ENCODE results near the gene ABHD8. TPM values are rescaled to one million over a fixed set of nuclear protein-coding genes. Genes with fewer than 3 reads are reported as not detected.

The ABHD8 gene
- total and polyA plus RNA-seq, 2 of the 13 experiments (the other 11 are each of a cell fraction or from before 2014, with no cell fraction given) = 6.3 to 7.2 TPM

DNA sequence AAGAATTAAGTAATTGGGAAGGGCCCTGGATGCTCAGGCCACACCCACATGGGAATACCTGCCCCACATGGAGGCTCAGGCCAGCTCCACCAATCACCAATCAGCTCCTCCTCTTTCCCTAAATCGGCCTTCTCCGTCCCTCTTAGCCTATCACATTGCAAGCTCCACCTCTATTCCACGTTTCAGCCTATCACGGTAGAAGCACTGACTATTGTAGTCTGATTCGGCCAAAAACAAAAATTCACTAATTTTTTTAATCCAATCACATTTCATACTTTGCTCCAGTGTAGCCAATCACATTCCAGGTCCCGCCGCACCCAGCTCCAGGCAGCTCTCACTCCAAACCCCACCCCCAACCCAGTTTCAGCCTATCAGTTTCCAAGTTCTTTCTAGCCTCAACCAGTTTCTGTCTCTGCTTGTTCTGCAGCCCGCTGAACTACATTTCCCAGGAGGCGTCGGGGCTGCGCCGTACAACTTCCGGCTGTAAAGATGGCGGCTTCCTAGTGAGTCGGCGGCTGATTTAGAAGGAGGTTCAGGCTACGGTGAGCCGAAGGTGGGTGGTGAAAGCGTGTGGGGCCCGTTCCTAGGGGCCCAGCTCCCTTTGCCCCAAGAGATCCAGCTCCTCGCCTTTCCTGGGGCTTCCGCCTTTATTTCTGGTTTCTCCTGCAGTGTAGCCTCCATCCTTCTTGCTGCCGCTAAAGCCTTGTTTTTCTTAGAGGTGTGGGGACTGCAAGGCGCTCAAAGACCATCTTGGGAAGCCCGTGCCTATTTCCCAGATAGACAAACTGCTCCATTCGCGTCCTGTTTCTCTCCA lies 36.0 kb downstream of the ABHD8 start, which contains the start of gene BABAM1 (continued):
- TF ChIP-seq, protein P1, sequence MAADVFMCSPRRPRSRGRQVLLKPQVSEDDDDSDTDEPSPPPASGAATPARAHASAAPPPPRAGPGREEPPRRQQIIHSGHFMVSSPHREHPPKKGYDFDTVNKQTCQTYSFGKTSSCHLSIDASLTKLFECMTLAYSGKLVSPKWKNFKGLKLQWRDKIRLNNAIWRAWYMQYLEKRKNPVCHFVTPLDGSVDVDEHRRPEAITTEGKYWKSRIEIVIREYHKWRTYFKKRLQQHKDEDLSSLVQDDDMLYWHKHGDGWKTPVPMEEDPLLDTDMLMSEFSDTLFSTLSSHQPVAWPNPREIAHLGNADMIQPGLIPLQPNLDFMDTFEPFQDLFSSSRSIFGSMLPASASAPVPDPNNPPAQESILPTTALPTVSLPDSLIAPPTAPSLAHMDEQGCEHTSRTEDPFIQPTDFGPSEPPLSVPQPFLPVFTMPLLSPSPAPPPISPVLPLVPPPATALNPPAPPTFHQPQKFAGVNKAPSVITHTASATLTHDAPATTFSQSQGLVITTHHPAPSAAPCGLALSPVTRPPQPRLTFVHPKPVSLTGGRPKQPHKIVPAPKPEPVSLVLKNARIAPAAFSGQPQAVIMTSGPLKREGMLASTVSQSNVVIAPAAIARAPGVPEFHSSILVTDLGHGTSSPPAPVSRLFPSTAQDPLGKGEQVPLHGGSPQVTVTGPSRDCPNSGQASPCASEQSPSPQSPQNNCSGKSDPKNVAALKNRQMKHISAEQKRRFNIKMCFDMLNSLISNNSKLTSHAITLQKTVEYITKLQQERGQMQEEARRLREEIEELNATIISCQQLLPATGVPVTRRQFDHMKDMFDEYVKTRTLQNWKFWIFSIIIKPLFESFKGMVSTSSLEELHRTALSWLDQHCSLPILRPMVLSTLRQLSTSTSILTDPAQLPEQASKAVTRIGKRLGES (CRISPR knock-in tag; IDR thresholded peaks at IDR 0.05; ENCODE audit: borderline replicate concordance) = no peak
- TF ChIP-seq SP2 (CRISPR knock-in tag; IDR thresholded peaks at IDR 0.05) = peak; percentile 83
- TF ChIP-seq ELF4 (CRISPR knock-in tag; IDR thresholded peaks at IDR 0.05; ENCODE audit: borderline replicate concordance) = peak; percentile 76; the same call in 1 of the 2 replicates
- 0 out of 2 replicates have a peak, but pooled peaks have one; percentile 28 for TF ChIP-seq ZBTB3 (CRISPR knock-in tag; IDR thresholded peaks at IDR 0.05; ENCODE audit: borderline replicate concordance, low read depth)
- TF ChIP-seq, protein P2, sequence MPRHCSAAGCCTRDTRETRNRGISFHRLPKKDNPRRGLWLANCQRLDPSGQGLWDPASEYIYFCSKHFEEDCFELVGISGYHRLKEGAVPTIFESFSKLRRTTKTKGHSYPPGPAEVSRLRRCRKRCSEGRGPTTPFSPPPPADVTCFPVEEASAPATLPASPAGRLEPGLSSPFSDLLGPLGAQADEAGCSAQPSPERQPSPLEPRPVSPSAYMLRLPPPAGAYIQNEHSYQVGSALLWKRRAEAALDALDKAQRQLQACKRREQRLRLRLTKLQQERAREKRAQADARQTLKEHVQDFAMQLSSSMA (CRISPR knock-in tag; IDR thresholded peaks at IDR 0.05) = 0 out of 2 replicates have a peak, but pooled peaks have one; percentile 54
- TF ChIP-seq, protein P3, sequence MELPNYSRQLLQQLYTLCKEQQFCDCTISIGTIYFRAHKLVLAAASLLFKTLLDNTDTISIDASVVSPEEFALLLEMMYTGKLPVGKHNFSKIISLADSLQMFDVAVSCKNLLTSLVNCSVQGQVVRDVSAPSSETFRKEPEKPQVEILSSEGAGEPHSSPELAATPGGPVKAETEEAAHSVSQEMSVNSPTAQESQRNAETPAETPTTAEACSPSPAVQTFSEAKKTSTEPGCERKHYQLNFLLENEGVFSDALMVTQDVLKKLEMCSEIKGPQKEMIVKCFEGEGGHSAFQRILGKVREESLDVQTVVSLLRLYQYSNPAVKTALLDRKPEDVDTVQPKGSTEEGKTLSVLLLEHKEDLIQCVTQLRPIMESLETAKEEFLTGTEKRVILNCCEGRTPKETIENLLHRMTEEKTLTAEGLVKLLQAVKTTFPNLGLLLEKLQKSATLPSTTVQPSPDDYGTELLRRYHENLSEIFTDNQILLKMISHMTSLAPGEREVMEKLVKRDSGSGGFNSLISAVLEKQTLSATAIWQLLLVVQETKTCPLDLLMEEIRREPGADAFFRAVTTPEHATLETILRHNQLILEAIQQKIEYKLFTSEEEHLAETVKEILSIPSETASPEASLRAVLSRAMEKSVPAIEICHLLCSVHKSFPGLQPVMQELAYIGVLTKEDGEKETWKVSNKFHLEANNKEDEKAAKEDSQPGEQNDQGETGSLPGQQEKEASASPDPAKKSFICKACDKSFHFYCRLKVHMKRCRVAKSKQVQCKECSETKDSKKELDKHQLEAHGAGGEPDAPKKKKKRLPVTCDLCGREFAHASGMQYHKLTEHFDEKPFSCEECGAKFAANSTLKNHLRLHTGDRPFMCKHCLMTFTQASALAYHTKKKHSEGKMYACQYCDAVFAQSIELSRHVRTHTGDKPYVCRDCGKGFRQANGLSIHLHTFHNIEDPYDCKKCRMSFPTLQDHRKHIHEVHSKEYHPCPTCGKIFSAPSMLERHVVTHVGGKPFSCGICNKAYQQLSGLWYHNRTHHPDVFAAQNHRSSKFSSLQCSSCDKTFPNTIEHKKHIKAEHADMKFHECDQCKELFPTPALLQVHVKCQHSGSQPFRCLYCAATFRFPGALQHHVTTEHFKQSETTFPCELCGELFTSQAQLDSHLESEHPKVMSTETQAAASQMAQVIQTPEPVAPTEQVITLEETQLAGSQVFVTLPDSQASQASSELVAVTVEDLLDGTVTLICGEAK (IDR thresholded peaks at IDR 0.05) = peak; percentile 46; the same call in 1 of the 2 replicates
- TF ChIP-seq, protein P3 (CRISPR knock-in tag; IDR thresholded peaks at IDR 0.05) = no peak
- TF ChIP-seq, protein P4, sequence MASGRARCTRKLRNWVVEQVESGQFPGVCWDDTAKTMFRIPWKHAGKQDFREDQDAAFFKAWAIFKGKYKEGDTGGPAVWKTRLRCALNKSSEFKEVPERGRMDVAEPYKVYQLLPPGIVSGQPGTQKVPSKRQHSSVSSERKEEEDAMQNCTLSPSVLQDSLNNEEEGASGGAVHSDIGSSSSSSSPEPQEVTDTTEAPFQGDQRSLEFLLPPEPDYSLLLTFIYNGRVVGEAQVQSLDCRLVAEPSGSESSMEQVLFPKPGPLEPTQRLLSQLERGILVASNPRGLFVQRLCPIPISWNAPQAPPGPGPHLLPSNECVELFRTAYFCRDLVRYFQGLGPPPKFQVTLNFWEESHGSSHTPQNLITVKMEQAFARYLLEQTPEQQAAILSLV (CRISPR knock-in tag; IDR thresholded peaks at IDR 0.05; ENCODE audit: borderline replicate concordance) = no peak
- no peak for TF ChIP-seq MBD4 (IDR thresholded peaks at IDR 0.05; ENCODE audit: borderline replicate concordance, low read length)
- no peak for TF ChIP-seq PCBP1 (IDR thresholded peaks at IDR 0.05; ENCODE audit: borderline replicate concordance, low read depth, low read length)
- TF ChIP-seq HOXA5 (CRISPR knock-in tag; IDR thresholded peaks at IDR 0.05) = peak; percentile 24; the same call in 1 of the 2 replicates
- peak; percentile 84 for TF ChIP-seq POLR2AphosphoS5 (IDR thresholded peaks at IDR 0.05; ENCODE audit: low read depth, low read length)
- no peak for TF ChIP-seq ZBTB20 (CRISPR knock-in tag; IDR thresholded peaks at IDR 0.05; ENCODE audit: borderline replicate concordance, low read depth)
- TF ChIP-seq HHEX (CRISPR knock-in tag; IDR thresholded peaks at IDR 0.05) = no peak
